ENCODE results near the gene RUVBL1.

Gene RUVBL1

GRCh38 chr3:128036119-128036518 is 87.5 kb downstream of the RUVBL1 start:
- DNase-seq (ENCODE audit: low read depth in 1 of 2, low spot score in 1 of 2), result no peak

- no peak for DNase-seq (ENCODE audit: low read depth in 1 of 2, low spot score in 1 of 2)
Observed at GRCh38 chr3:128033102-128033501, 90.5 kb downstream of the RUVBL1 start.
